HG02885 (cell line): ENCODE results near the gene KRTAP20-1.

Source experiments
- ATAC-seq: cut with Tn5 transposase; IDR thresholded peaks from one replicate; pipeline ENCODE4 v1.9.1; 2021; ENCODE audit warnings: mild to moderate bottlenecking; ENCODE audit not compliant: unreplicated experiment, poor library complexity

Gene KRTAP20-1, protein sequence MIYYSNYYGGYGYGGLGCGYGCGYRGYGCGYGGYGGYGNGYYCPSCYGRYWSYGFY

DNA sequence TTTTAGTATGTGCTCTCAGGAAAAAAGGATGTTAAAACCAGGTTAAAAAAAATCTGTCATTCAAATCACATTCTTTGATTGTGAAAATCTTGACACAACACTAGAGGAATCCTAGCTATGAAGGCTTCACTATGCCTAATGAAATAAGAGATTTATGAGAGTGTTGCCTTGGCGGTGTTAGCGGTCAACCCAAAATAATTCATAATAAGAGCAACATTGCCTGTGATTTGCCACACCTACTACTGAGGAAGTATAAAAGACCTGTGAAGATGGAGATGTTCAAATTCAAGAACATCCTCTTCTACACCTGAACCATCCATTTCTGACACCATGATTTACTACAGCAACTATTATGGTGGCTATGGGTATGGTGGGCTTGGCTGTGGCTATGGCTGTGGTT, at the start of gene KRTAP20-1:
Gene KRTAP20-1 (plus strand): TSS at position 301 of the 400 bp plus-strand sequence. CDS start 30 bp downstream, at position 331.
- ATAC-seq, result no peak

DNA sequence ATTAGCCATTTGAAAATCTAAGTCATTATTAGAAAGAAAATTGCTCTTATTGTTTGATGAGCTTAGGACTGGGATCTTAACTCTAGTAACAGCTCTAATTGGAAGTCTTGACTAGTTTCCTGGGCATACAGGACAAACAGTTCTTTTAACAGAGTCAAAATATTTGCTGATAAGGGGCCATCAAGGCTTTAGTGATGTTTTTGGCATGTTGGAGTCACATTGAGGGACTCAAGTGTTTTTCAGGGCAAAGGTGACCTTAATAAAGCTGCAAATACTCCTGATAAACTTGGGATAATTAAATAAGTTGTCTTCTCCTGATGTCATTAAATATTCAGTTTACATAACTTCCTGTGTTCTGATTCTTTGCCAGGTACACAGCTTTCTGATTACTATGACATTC, 48.6 kb upstream of the KRTAP20-1 start:
- ATAC-seq, result no peak

DNA sequence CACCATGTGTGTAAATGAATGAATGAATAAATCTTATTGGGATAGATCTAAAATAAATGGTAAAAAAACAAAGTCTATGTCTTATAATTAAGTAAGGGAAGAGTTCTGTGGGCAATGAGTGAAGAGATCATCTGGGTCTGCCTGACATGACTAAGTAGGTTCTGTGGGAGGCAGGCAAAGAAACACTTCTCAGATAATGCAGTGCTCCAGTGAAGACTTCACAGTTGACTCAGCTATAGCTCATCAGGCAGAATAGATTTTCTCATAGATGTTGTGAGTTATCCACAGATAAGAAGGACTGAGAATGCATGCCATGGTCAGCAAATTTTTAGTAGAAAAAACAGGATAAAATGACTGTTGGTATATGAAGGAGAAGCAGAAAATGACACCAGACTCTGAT, 38.5 kb upstream of the KRTAP20-1 start:
- ATAC-seq, result no peak

DNA sequence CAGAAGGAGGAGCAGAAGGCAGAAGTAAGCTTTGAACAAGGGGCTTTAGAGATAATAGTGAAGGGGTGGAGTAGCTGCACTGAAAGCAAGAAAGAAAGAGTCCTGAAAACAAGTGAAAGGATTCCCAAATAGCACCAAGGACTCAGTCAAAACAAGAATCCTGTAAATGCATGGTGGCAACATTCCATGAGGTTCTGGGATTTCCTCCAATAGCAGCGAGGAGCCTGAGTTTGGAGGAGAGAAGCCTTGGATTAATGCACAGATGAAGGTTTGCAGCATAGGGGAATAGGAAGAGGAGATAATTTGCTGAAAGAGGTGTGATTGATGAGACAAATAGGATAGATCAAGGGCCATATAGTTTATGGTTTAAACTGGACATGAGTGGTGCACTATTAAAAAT, 36.9 kb upstream of the KRTAP20-1 start:
- ATAC-seq, result no peak

DNA sequence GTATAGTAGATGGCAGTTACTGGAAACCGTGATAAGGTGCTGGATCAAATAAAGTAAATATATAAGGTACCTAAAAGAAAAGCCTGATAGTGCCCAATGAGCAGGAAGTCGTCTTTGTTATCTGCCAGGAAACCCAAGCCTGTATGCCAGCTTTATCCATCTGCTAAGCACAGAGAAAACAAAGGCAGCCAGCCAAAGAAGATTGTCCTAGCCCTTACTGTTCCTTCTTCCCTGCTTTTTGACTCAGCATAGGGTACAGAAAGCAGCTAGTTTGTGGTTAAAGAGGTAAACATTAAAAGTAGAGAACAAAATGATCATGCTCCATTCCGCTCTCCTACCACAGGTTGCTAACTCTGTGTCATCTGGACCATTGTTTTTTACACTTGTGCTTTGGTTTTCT, 36.1 kb upstream of the KRTAP20-1 start:
- ATAC-seq, result no peak

DNA sequence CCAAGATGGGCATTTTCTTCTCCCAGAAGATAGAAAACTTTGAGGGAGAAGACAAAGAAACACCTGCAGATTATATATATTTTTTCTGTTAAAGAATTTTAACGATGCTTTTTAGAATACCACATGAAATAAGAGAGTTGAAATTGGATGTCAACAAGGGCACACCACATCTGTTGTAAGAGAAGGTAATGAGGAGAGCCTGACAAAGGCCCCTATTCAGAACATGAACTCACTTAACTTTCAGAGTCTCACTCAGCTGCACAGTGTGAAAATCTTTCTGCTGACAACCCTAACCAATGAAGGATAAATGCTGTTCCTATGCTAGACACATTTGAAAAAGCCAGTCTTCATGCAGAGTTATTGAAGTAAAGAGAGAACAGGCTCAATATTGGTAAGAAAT, 33.4 kb upstream of the KRTAP20-1 start:
- no peak for ATAC-seq

DNA sequence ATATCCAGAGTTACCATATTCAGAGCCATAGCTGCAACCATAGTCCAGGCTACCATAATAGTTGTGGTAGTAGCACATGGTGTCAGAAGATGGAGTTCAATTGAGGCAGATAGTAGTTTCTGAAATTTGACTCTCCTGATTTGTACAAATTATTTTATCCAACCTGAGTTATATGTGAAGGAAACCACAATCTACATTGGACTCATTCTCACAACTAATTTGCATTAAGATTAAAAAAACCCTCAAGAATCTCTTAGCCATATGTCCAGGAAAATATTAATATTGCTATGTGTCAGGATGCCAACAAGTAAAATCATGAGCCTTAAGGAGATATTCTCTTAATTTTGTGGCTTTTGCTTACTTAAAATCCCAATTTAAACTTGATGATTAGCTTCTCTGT, 25.9 kb upstream of the KRTAP20-1 start, which contains the start of gene KRTAP22-2:
Gene KRTAP22-2 (minus strand): TSS at position 101 of the 400 bp plus-strand sequence.
- ATAC-seq, result no peak

DNA sequence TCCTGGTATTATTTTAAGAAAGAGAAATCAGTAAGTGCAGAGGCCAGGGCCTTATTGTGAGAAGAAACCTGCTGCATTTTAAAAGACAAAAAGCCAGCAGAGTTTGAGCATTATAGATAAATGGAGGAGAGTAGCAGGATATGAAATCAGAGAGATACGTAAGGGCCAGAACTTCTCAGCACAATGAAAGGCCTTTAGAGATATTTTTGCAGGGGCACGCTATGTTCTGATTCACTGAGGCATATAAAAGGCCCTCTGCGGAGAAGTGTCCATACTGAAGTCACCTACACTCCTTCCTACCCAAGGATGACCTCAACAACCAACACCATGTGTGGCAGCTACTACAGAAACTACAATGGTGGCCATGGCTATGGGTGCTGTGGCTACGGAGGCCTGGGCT, 24.1 kb upstream of the KRTAP20-1 start, which contains the start of gene KRTAP6-3:
Gene KRTAP6-3 (plus strand): TSS at position 301 of the 400 bp plus-strand sequence. CDS start 6 bp downstream, at position 307.
- ATAC-seq, result no peak

DNA sequence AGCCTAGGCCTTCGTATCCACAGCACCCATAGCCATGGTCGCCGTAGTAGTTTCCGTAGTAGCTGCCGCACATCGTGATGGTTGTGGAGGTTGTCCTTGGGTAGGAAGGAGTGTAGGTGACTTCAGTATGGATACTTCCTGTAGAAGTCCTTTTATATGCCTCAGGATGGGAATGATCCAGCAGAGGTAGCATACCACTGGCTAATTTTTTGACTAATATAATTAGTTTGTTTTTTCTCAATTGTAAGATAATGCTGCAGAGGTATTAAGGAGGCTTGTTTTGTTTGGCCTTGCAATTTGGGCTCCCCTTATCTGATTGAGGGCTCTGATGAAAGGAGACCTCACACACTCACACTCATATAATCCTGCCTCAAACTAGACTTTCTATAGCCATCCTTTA, 17.4 kb upstream of the KRTAP20-1 start, which contains the start of gene KRTAP6-2:
Gene KRTAP6-2 (minus strand): TSS at position 101 of the 400 bp plus-strand sequence. CDS start 28 bp downstream, at position 73.
- ATAC-seq, result no peak

DNA sequence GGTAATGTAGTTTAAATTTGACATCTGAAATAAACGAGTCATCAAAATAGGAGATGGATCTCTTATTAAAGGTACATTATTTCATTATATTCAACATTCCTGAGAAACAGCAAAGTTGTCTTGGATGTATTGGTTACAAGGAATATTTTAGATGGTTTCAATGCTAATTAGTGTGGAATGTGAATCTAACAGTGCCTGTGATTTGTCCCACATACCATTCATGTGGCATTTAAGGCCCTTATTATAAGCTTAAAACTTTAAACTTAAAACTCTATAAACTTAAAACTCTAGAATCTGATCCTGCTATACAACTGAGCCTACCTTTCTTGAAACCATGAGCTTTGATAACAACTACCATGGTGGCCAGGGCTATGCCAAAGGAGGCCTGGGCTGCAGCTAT, 15.4 kb upstream of the KRTAP20-1 start, which contains the start of gene KRTAP22-1:
Gene KRTAP22-1 (plus strand): TSS at position 301 of the 400 bp plus-strand sequence.
- ATAC-seq, result no peak

DNA sequence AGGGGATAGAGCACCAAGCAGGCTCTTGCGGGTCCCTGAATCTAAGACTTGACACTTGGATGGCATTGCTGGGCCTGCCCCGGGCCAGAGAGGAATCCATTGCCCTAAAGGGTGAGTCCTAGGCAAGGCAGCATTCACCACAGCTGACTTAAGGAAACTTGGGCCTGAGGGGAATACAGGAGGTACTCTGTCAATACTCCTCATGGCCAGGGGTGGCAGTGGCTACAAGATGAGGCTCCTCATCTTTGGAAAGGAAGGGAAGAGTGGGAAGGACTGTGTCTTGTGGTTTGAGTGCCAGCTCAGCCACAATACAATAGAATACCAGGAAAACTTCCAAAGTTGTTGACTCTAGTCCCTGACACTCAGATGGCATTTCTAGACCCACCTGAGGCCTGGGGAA, 10.3 kb upstream of the KRTAP20-1 start:
- ATAC-seq, result no peak

DNA sequence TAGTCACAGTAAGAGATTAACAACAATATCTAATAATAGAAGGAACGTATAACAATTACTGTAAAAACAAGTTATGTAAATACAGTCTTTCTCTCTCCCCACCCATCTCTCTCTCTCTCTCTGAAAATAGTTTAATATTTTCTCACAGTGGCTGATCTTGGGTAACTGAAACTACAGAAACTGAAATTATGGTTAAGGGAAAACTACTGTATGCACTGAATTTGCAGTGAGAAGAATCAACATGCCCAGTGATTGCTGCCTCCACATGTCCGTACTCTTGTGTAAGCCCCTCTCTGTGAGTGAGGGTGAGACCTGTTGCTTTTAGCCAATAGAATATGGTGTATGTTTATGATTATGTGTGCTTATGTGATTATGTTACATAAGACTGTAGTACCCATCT, 4.1 kb upstream of the KRTAP20-1 start:
- no peak for ATAC-seq

DNA sequence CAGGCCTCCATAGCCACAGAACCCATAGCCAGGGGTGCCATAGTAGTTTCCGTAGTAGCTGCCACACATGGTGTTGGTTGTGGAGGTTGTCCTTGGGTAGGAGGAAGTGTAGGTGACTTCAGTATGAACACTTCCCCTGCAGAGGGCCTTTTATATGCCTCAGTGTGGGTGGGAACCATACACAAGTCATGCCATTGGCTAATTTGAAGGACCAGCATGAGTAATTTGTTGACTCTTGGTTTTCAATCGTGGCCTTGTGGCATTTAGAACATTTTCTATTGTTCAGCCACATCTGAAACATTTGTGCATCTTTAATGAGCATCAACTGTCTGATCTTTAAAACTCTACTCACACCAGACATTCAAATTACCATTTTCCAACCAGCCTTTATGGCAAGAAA, 2.4 kb upstream of the KRTAP20-1 start, which contains the start of gene KRTAP6-1:
Gene KRTAP6-1 (minus strand): TSS at position 95 of the 400 bp plus-strand sequence. CDS start 26 bp downstream, at position 69.
- ATAC-seq, result no peak

DNA sequence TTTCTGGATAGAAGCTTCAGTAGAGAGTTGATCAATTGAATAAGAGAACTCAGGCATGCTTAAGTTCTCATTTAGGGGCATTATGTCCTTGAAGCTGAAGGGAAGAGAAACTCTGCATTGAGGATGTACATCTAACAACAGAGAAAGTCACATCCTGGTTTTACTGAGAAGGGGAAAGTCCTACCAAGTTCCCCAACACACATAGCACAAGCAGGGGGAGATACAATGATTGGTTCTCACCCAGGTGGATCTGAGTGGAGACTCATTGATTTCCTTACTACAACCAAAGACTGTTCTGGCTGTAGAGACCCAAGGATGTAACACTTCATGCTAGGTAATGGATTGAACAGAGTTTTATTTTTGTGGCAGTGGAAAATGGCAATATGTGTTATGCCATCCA, 1.0 kb upstream of the KRTAP20-1 start:
- ATAC-seq, result no peak

DNA sequence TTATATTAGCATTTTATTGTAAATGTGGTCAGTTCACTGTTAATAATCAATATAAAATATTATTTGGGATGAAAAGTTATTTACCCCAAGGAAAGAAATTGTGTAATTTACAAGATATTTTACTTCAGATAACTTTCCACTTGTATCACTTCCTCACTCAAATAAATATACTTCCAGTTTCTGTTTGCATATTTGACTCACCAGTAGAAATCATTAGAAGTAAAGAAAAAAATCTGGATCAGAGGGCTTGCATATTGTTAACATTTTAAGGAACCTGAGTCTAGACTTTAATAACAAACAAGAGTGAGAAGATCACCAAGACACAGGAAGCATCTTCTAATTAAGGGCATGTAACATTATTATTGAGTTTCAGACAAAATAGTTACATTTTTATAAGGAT, 3.9 kb downstream of the KRTAP20-1 start:
- ATAC-seq, result no peak

DNA sequence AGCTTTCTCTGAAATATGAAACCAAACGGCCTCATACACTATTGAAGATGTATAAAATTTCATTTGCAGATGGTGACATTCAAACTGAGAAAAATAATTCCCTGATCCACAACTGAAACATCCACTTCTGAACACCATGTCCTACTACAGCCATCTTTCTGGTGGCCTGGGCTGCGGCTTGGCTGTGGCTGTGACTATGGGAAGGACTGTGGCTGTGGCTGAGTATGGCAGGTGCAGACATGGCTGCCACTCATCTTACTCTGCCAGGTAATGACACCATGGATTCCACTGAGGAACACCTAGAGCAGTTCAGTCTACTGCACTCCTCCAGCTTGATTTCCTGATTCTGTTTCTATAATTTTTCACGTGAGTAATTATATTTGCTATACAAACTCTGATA, 4.3 kb downstream of the KRTAP20-1 start, which contains the start of gene KRTAP20-4:
Gene KRTAP20-4 (plus strand): TSS at position 106 of the 400 bp plus-strand sequence.
- ATAC-seq, result no peak

DNA sequence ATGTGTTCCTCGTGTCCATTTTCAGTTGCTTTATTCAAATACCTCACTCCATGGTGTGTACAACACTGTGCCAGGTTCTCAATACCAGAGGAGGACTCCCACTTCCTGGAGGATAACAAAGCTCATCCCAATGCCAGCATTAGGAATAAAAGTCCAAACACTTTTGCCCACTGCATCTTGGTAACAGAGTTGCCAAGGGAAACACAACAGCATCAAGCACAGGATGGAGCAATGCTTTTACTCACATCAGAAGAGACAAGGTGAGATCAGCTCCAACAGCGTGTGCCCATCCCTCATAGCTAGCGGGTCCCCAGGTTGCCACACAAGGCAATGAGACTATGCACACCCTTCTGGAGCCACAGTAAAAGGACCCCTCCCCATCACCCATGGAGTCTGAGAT, 7.1 kb downstream of the KRTAP20-1 start:
- no peak for ATAC-seq

DNA sequence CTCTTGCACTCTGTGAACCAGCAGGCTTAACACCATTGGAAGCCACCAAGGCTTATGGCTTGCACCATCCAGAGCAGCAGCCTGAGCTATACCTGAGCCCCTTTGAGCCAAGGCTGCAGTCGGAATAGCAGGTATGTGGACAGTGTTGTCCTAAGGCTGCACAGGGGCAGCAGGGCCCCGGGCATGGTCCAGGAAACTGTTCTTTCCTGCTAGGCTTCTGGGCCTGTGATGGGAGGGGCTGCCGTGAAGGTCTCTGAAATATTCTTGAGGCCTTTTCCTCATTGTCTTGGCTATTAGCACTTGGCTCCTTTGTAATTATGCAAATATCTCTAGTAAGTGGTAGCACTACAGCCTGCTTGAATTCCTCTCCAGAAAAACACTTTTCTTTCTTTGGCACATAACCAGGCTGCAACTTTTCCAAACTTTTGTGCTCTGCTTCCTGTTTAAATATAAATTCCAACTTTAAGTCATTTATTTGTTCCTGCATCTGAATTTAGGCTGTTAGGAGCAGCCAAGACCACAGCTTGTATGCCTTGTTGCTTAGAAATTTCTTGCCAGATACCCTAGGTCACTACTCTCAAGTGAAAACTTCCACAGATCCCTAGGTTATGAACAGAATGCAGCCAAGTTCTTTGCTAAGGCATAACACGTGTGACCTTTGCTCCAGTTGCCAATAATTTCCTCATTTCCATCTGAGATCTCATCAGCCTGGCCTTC, 9.4 kb downstream of the KRTAP20-1 start:
- no peak for ATAC-seq

DNA sequence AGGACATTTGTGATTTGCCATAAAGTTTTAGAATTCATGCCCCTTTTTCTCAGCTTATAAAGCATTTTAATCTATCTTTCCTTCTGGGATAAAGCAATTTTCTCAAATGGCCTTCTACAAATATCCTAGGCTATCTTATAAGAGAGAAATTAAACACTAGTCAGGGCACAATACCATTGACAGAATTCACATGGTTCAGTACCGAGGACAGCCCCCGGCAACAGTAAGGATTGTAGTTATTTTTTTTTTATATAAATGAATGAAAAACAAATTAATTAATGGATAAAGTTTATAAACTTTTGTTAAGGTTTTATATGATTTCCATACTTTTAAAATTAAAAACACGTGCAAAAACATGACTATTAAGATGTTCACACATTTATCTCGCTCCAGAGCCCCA, 11.9 kb downstream of the KRTAP20-1 start:
- no peak for ATAC-seq

DNA sequence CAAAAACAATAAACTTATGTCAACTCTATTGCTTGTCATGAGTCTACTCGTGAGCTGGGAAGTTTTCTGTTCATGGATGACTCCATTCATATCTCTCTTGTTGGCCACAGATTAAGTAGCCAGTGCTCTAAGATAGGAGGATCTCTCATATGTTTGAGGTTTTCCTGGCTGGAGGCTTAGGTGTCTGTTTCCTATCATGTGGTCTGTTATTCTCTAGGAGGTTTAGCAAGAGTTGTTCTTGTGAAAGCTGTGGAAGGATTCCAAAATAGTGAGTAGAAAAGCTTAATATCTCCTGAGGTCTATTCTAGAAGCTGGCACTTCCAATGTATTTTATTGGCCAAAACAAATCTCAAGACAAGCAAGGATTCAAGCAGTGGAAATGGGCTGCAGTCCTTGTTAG, 13.0 kb downstream of the KRTAP20-1 start:
- ATAC-seq, result no peak

DNA sequence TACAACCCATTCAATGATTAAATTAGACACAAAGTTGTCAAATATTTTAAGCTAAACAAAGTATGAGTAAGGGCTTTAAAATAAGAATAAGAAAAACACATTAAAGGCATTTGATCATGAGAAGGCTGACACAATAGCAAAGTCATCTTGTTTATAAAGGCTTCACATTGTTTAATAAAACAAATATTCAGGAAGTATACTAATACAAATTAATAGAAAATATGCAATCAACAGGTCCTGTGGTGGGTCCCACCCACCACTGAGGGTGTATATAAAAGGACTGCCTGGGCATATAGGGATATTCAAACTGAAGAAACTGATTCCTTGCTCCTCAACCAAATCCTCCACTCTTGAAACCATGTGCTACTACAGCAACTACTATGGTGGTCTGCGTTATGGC, 18.7 kb downstream of the KRTAP20-1 start, which contains the start of gene KRTAP20-2:
Gene KRTAP20-2 (plus strand): TSS at position 301 of the 400 bp plus-strand sequence. CDS start 58 bp downstream, at position 359.
- ATAC-seq, result no peak
